Lung (tissue), 12 donors: ENCODE measurements around the gene TEDC2. TPM values are rescaled to one million over a fixed set of nuclear protein-coding genes. Genes with fewer than 3 reads are reported as not detected.

ENCODE experiments used
- ATAC-seq: fragments of 200-7000 bp; cut with Tn5 transposase; one replicate; pipeline ENCODE4 v1.9.1; 2020; ENCODE audit warnings: moderate number of reproducible peaks; ENCODE audit not compliant: insufficient read depth, low FRiP score
- DNase-seq, 3 donors: peaks; one replicate each; pipeline ENCODE4 v3.0.0-alpha.2; 2013 to 2017
- H3K27ac ChIP-seq, 2 donors: one replicate each; pipeline ENCODE4 v1.5.1; 2013; ENCODE audit warnings: mild to moderate bottlenecking in 2 of 2, moderate library complexity in 2 of 2, control low read depth in 1 of 2, inconsistent platforms in 1 of 2, low read depth in 1 of 2, low read length in 1 of 2
- H3K27me3 ChIP-seq, 3 donors: one replicate each; pipeline ENCODE4 v1.5.1; 2013; ENCODE audit warnings: low read length in 2 of 3; ENCODE audit not compliant: control insufficient read depth in 3 of 3, insufficient read depth in 3 of 3
- H3K36me3 ChIP-seq, 4 donors: one replicate each; pipeline ENCODE4 v1.5.1; 2013; ENCODE audit warnings: low read length in 4 of 4, mild to moderate bottlenecking in 1 of 4, moderate library complexity in 1 of 4; ENCODE audit not compliant: control insufficient read depth in 4 of 4, insufficient read depth in 4 of 4
- H3K4me1 ChIP-seq, 5 donors: one replicate each; pipeline ENCODE4 v1.5.1; 2013; ENCODE audit warnings: low read length in 5 of 5, mild to moderate bottlenecking in 2 of 5, moderate library complexity in 1 of 5; ENCODE audit not compliant: control insufficient read depth in 5 of 5, insufficient read depth in 5 of 5
- H3K4me3 ChIP-seq: one replicate; pipeline ENCODE4 v1.5.1; 2013; ENCODE audit warnings: mild to moderate bottlenecking, control low read depth, moderate library complexity
- H3K9ac ChIP-seq, 2 donors: one replicate each; pipeline ENCODE4 v1.5.1; 2013; ENCODE audit warnings: low read length in 2 of 2, control low read depth in 1 of 2; ENCODE audit not compliant: insufficient read depth in 1 of 2
- H3K9me3 ChIP-seq, 4 donors: one replicate each; pipeline ENCODE4 v1.5.1; 2013; ENCODE audit warnings: low read length in 3 of 4, mild to moderate bottlenecking in 1 of 4, moderate library complexity in 1 of 4; ENCODE audit not compliant: control insufficient read depth in 4 of 4, insufficient read depth in 3 of 4
- WGBS, 2 donors: extraction: QIAGEN DNeasy Blood & Tissue Kit; methylation state at CpG; one replicate each; pipeline ENCODE4 v1.1.7; 2013; 5-methylcytosine and 5-hydroxymethylcytosine counted together
- polyA plus RNA-seq, 2 donors: library from polyadenylated mRNA; stranded (reverse); fragments of 200-250 nt; gene quantifications; one replicate each; pipeline ENCODE4 v1.2.1, GENCODE V29; 2013
- total RNA-seq, 2 donors: library from RNA; depleted of rRNA in 1 of 2; stranded (reverse); fragments of >200 nt in 1 of 2; gene quantifications; one replicate each; pipeline ENCODE4 v1.2.1, GENCODE V29; 2014 to 2021
- TF ChIP-seq, protein P1 (sequence below): IDR thresholded peaks from 2 replicates; pipeline ENCODE4 v1.5.1; 2012; ENCODE audit warnings: mild to moderate bottlenecking; ENCODE audit errors: control extremely low read depth, extremely low read depth
- donor health status: control.
- donor health status: control.
- donor health status: Bipolar disorder and iron deficiency.
- donor health status: healthy.
- donor health status: DM: yes; HTN: yes; CAD: no.

The TEDC2 gene
- total and polyA plus RNA-seq, 4 donors, result 1.1 to 3.6 (median 2.2) TPM

DNA sequence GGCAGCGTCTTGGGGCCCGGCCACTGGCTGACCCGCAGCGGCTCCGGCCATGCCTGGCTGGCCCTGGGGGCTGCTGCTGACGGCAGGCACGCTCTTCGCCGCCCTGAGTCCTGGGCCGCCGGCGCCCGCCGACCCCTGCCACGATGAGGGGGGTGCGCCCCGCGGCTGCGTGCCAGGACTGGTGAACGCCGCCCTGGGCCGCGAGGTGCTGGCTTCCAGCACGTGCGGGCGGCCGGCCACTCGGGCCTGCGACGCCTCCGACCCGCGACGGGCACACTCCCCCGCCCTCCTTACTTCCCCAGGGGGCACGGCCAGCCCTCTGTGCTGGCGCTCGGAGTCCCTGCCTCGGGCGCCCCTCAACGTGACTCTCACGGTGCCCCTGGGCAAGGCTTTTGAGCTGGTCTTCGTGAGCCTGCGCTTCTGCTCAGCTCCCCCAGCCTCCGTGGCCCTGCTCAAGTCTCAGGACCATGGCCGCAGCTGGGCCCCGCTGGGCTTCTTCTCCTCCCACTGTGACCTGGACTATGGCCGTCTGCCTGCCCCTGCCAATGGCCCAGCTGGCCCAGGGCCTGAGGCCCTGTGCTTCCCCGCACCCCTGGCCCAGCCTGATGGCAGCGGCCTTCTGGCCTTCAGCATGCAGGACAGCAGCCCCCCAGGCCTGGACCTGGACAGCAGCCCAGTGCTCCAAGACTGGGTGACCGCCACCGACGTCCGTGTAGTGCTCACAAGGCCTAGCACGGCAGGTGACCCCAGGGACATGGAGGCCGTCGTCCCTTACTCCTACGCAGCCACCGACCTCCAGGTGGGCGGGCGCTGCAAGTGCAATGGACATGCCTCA, 12.0 kb downstream of the TEDC2 start:
- Histone ChIP-seq H3K4me3 (no peak overlapping the region), H3K36me3 (peaks cover 0 to 2% (median 0%) of the 10 kb centered on the region in 4 donors), H3K27ac (no peak overlapping the region), H3K9ac (no peak overlapping the region), H3K27me3 (peaks cover 0 to 8% (median 0%) of the 10 kb centered on the region in 3 donors), H3K9me3 (no peaks in the 10 kb centered on the region), H3K4me1 (peaks cover 8 to 79% (median 26%) of the 10 kb centered on the region in 5 donors)
- ATAC-seq, result no peak
- WGBS, 2 donors, result 37% methylated on average over 58 to 61 of the region's 61 CpGs
- TF ChIP-seq, protein P1, sequence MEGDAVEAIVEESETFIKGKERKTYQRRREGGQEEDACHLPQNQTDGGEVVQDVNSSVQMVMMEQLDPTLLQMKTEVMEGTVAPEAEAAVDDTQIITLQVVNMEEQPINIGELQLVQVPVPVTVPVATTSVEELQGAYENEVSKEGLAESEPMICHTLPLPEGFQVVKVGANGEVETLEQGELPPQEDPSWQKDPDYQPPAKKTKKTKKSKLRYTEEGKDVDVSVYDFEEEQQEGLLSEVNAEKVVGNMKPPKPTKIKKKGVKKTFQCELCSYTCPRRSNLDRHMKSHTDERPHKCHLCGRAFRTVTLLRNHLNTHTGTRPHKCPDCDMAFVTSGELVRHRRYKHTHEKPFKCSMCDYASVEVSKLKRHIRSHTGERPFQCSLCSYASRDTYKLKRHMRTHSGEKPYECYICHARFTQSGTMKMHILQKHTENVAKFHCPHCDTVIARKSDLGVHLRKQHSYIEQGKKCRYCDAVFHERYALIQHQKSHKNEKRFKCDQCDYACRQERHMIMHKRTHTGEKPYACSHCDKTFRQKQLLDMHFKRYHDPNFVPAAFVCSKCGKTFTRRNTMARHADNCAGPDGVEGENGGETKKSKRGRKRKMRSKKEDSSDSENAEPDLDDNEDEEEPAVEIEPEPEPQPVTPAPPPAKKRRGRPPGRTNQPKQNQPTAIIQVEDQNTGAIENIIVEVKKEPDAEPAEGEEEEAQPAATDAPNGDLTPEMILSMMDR, result no peak
- DNase-seq, result no peak

DNA sequence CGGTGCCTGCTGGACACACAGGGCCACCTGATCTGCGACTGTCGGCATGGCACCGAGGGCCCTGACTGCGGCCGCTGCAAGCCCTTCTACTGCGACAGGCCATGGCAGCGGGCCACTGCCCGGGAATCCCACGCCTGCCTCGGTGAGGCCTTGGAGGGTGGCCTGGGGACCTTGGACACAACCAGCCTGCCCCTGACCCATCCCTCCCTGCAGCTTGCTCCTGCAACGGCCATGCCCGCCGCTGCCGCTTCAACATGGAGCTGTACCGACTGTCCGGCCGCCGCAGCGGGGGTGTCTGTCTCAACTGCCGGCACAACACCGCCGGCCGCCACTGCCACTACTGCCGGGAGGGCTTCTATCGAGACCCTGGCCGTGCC, 12.6 kb downstream of the TEDC2 start:
- peaks cover 0 to 2% (median 0%) of the 10 kb centered on the region in 4 donors for H3K36me3 ChIP-seq
- 94 to 95% methylated on average over 25 to 27 of the region's 27 CpGs for whole genome bisulfite sequencing, 2 donors
- ATAC-seq, result no peak
- H3K4me3 ChIP-seq, result no peak overlapping the region
- no peak overlapping the region for H3K27ac ChIP-seq
- H3K4me1 ChIP-seq, result peaks cover 8 to 74% (median 24%) of the 10 kb centered on the region in 5 donors
- no peak for DNase-seq
- H3K9me3 ChIP-seq, result no peaks in the 10 kb centered on the region
- TF ChIP-seq, protein P1, result no peak
- H3K27me3 ChIP-seq, result peaks cover 0 to 8% (median 0%) of the 10 kb centered on the region in 3 donors
- H3K9ac ChIP-seq, result no peak overlapping the region

DNA sequence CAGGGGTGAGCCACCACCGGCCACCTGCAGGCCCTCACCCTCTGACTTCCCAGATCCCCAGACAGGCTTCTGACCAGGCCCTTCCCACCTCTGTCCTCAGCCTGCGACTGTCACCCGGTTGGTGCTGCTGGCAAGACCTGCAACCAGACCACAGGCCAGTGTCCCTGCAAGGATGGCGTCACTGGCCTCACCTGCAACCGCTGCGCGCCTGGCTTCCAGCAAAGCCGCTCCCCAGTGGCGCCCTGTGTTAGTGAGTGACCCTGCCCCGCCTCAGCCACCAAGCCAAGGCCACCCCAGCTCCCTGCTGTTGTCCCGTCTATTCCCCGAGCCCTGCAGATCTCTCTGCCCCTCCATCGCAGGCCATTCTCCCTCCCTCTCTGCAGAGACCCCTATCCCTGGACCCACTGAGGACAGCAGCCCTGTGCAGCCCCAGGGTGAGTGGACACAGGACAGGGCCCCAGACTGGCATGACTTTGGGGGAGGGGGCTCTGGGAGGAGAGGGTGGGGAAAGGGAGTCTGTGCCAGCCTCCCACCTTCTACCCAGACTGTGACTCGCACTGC, 13.1 kb downstream of the TEDC2 start:
- Histone ChIP-seq H3K4me1 (peaks cover 8 to 74% (median 21%) of the 10 kb centered on the region in 5 donors), H3K27me3 (peaks cover 0 to 8% (median 0%) of the 10 kb centered on the region in 3 donors), H3K4me3 (no peak overlapping the region), H3K27ac (no peak overlapping the region), H3K9me3 (no peaks in the 10 kb centered on the region), H3K36me3 (peaks cover 0 to 2% (median 0%) of the 10 kb centered on the region in 4 donors), H3K9ac (no peak overlapping the region)
- ATAC-seq (no peak), DNase-seq (no peak)
- 84 to 90% methylated on average over 14 of the region's 14 CpGs for WGBS, 2 donors
- TF ChIP-seq, protein P1, result no peak
